ENCODE measurements around the gene FBXO46.
"Not testable (repeated sequence)": the region's sequence is repeated elsewhere in the genome, so short reads cannot be mapped to it uniquely, and the experiment has no call there.

FBXO46 gene

GRCh38 chr19:45733160-45733810 is 2.6 kb upstream of the FBXO46 start, which contains the start of gene MEIOSIN:
TSS of gene MEIOSIN (plus strand) at chr19:45733439. CDS start at chr19:45735377, 1,938 bp downstream.
- in situ Hi-C loops (cut with MboI; ENCODE audit: low sequenced_read_pairs), result no loop called here

GRCh38 chr19:45729800-45730290 is 851 bp downstream of the FBXO46 start:
- in situ Hi-C loops (cut with MboI; ENCODE audit: low sequenced_read_pairs), result no loop called here

GRCh38 chr19:45728683-45729082 is 2.0 kb downstream of the FBXO46 start:
- in situ Hi-C loops (cut with MboI; ENCODE audit: low sequenced_read_pairs), result not testable (repeated sequence)

GRCh38 chr19:45720065-45720464 is 10.6 kb downstream of the FBXO46 start:
- in situ Hi-C loops (cut with MboI; ENCODE audit: low sequenced_read_pairs), result not testable (repeated sequence)

GRCh38 chr19:45717983-45718650 is 12.6 kb downstream of the FBXO46 start:
- in situ Hi-C loops (cut with MboI; ENCODE audit: low sequenced_read_pairs), result no loop called here

GRCh38 chr19:45717131-45717982 is 13.3 kb downstream of the FBXO46 start:
- in situ Hi-C loops (cut with MboI; ENCODE audit: low sequenced_read_pairs), result no loop called here

GRCh38 chr19:45716359-45717130 is 14.2 kb downstream of the FBXO46 start:
- in situ Hi-C loops (cut with MboI; ENCODE audit: low sequenced_read_pairs), result no loop called here

GRCh38 chr19:45715139-45715538 is 15.6 kb downstream of the FBXO46 start:
- in situ Hi-C loops (cut with MboI; ENCODE audit: low sequenced_read_pairs), result no loop called here

- in situ Hi-C loops (cut with MboI; ENCODE audit: low sequenced_read_pairs), result no loop called here
These were observed 17.6 kb downstream of the FBXO46 start for GRCh38 chr19:45713141-45713540.

GRCh38 chr19:45712699-45713067 is 18.0 kb downstream of the FBXO46 start:
- in situ Hi-C loops (cut with MboI; ENCODE audit: low sequenced_read_pairs), result no loop called here

GRCh38 chr19:45711851-45712698 is 18.6 kb downstream of the FBXO46 start:
- in situ Hi-C loops (cut with MboI; ENCODE audit: low sequenced_read_pairs), result no loop called here

GRCh38 chr19:45710356-45711130 is 20.2 kb downstream of the FBXO46 start:
- in situ Hi-C loops (cut with MboI; ENCODE audit: low sequenced_read_pairs), result no loop called here

- in situ Hi-C loops (cut with MboI; ENCODE audit: low sequenced_read_pairs), result no loop called here
These were observed 24.8 kb downstream of the FBXO46 start for GRCh38 chr19:45705710-45706415.

GRCh38 chr19:45705115-45705514 is 25.6 kb downstream of the FBXO46 start:
- in situ Hi-C loops (cut with MboI; ENCODE audit: low sequenced_read_pairs), result no loop called here

GRCh38 chr19:45701676-45702075 is 29.0 kb downstream of the FBXO46 start:
- in situ Hi-C loops (cut with MboI; ENCODE audit: low sequenced_read_pairs), result no loop called here

- in situ Hi-C loops (cut with MboI; ENCODE audit: low sequenced_read_pairs), result no loop called here
These were observed 37.4 kb downstream of the FBXO46 start for GRCh38 chr19:45693106-45693788.

- in situ Hi-C loops (cut with MboI; ENCODE audit: low sequenced_read_pairs), result no loop called here
These were observed 38.2 kb downstream of the FBXO46 start, which contains the start of gene QPCTL for GRCh38 chr19:45692187-45693105. TSS of gene QPCTL (plus strand) at chr19:45692666. CDS start at chr19:45692704, 38 bp downstream.
